DMS53 treated with DMSO at 0.1 percent for 48 hours (cell line): Measurements from ENCODE around the gene BRWD1.
A peak's percentile ranks its signal among the peaks of the same experiment; 100 is the strongest.
"Not testable (repeated sequence)": the region's sequence is repeated elsewhere in the genome, so short reads cannot be mapped to it uniquely, and the experiment has no call there.

Experiments
- DNase-seq: peaks from one replicate; lab custom pipeline; 2025; ENCODE audit not compliant: unreplicated experiment; lab: John Stamatoyannopoulos, UW

The BRWD1 gene

GRCh38 chr21:39176271-39176709, 137.1 kb downstream of the BRWD1 start:
- DNase-seq, result no peak

- DNase-seq, result no peak
Measured at GRCh38 chr21:39175665-39176064, 137.8 kb downstream of the BRWD1 start.

GRCh38 chr21:39175154-39175553, 138.3 kb downstream of the BRWD1 start:
- DNase-seq, result no peak

GRCh38 chr21:39173716-39174680, 139.4 kb downstream of the BRWD1 start:
- DNase-seq, result no peak

- DNase-seq, result no peak
Measured at GRCh38 chr21:39169906-39170305, 143.5 kb downstream of the BRWD1 start.

- DNase-seq, result no peak
Measured at GRCh38 chr21:39168800-39169199, 144.6 kb downstream of the BRWD1 start.

- DNase-seq, result no peak
Measured at GRCh38 chr21:39164523-39164922, 148.9 kb downstream of the BRWD1 start.

- no peak for DNase-seq
Measured at GRCh38 chr21:39161064-39161463, 152.4 kb downstream of the BRWD1 start.

- no peak for DNase-seq
Measured at GRCh38 chr21:39159342-39160063, 153.9 kb downstream of the BRWD1 start.

GRCh38 chr21:39157241-39157640, 156.2 kb downstream of the BRWD1 start:
- DNase-seq, result not testable (repeated sequence)

GRCh38 chr21:39156024-39156423, 157.4 kb downstream of the BRWD1 start:
- DNase-seq, result no peak

- DNase-seq, result no peak
Measured at GRCh38 chr21:39155578-39155977, 157.9 kb downstream of the BRWD1 start.

GRCh38 chr21:39153842-39154241, 159.6 kb downstream of the BRWD1 start:
- no peak for DNase-seq

- DNase-seq, result peak; percentile 16
Measured at GRCh38 chr21:39153373-39153772, 160.1 kb downstream of the BRWD1 start.

GRCh38 chr21:39152271-39152670, 161.2 kb downstream of the BRWD1 start:
- DNase-seq, result no peak

GRCh38 chr21:39150877-39151276, 162.6 kb downstream of the BRWD1 start:
- DNase-seq, result no peak

- DNase-seq, result no peak
Measured at GRCh38 chr21:39150316-39150715, 163.1 kb downstream of the BRWD1 start.

- no peak for DNase-seq
Measured at GRCh38 chr21:39149882-39150281, 163.6 kb downstream of the BRWD1 start.

GRCh38 chr21:39148975-39149374, 164.5 kb downstream of the BRWD1 start:
- no peak for DNase-seq

GRCh38 chr21:39144191-39144590, 169.2 kb downstream of the BRWD1 start:
- no peak for DNase-seq

GRCh38 chr21:39142972-39143371, 170.5 kb downstream of the BRWD1 start:
- no peak for DNase-seq

- peak; percentile 72 for DNase-seq
Measured at GRCh38 chr21:39141502-39141901, 171.9 kb downstream of the BRWD1 start.
